ENCODE data around the gene AFF3. TPM values are rescaled to one million over a fixed set of nuclear protein-coding genes. Genes with fewer than 3 reads are reported as not detected.

AFF3 gene
- total RNA-seq, 1 experiment from 2014 or later = not detected

DNA sequence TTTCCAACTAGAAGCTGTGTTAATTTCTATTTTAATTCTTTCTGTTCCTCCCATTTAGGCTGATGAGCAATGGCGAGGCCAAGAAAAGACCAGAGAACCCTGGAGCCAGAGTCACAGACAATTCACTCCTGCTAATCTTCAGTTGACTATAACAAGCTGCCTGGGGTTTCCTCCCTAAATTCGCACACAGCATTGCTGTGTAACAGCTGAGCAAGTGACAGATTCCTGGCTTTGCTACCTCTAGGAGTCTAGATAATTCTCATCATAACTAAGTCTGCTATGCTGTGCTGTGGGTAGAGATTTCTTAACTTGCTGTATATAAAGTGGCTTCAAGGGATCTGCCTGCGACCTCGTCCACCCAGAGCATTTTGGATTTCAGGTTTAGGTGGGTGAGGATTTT is 521.3 kb downstream of the AFF3 start:
- ChIA-PET POLR2A (ENCODE audit: unreplicated experiment) (no interaction called here), CTCF (no interaction called here)
- no peak overlapping the region for H3K4me3 ChIP-seq
- H4K20me1 ChIP-seq (ENCODE audit: insufficient read depth) = no peaks in the 10 kb centered on the region
- TF ChIP-seq EZH2 (IDR thresholded peaks at IDR 0.05; ENCODE audit: low read depth) (no peak), CTCF (conservative IDR thresholded peaks at IDR 0.05) (no peak)
- intact Hi-C loops (cut with micrococcal nuclease; ENCODE audit: unreplicated experiment) = no loop called here
- no TSS peak for BruUV-seq (replicated peaks)
- H3K36me3 ChIP-seq (ENCODE audit: low read depth) = no peaks in the 10 kb centered on the region
- H3K27me3 ChIP-seq (ENCODE audit: insufficient read depth, low read depth) = peaks cover 96% of the 10 kb centered on the region
- no peaks in the 10 kb centered on the region for H3F3A ChIP-seq (ENCODE audit: insufficient read depth, low read depth)
- H3K79me2 ChIP-seq (ENCODE audit: low read depth) = no peaks in the 10 kb centered on the region
- H3K4me2 ChIP-seq = no peak overlapping the region
- no peak for DNase-seq
- H3K9me3 ChIP-seq (ENCODE audit: insufficient read depth, low read depth) = no peaks in the 10 kb centered on the region
- no peaks in the 10 kb centered on the region for H3K4me1 ChIP-seq (replicated peaks; ENCODE audit: insufficient read depth)
- no peaks in the 10 kb centered on the region for H3K9me2 ChIP-seq (ENCODE audit: insufficient read depth)
- H2AFZ ChIP-seq = no peak overlapping the region
- H3K27ac ChIP-seq = no peak overlapping the region

- POLR2A ChIA-PET (ENCODE audit: unreplicated experiment) = no interaction called here
- H3K79me2 ChIP-seq (ENCODE audit: low read depth) = no peaks in the 10 kb centered on the region
- no peak for TF ChIP-seq EZH2 (IDR thresholded peaks at IDR 0.05; ENCODE audit: low read depth)
- no peak for TF ChIP-seq CTCF (conservative IDR thresholded peaks at IDR 0.05)
- DNase-seq = no peak
- H3K4me3 ChIP-seq = no peak overlapping the region
- no TSS peak for BruUV-seq (replicated peaks)
- no peaks in the 10 kb centered on the region for H3K9me2 ChIP-seq (ENCODE audit: insufficient read depth)
- intact Hi-C loops (cut with micrococcal nuclease; ENCODE audit: unreplicated experiment) = no loop called here
- no peak overlapping the region for H3K27ac ChIP-seq
- no peak overlapping the region for H3K4me2 ChIP-seq
- H3K36me3 ChIP-seq (ENCODE audit: low read depth) = no peaks in the 10 kb centered on the region
- no peak overlapping the region for H2AFZ ChIP-seq
- no peaks in the 10 kb centered on the region for H4K20me1 ChIP-seq (ENCODE audit: insufficient read depth)
- no peaks in the 10 kb centered on the region for H3K4me1 ChIP-seq (replicated peaks; ENCODE audit: insufficient read depth)
- no peaks in the 10 kb centered on the region for H3F3A ChIP-seq (ENCODE audit: insufficient read depth, low read depth)
- H3K9me3 ChIP-seq (ENCODE audit: insufficient read depth, low read depth) = no peaks in the 10 kb centered on the region
- H3K27me3 ChIP-seq (ENCODE audit: insufficient read depth, low read depth) = peaks cover 94% of the 10 kb centered on the region
- CTCF ChIA-PET = interaction anchor here (0.6 kb wide), 1 partner anchor 21 kb away, joined by 3 read pairs; no protein-coding TSS in a partner anchor
These were observed 523.2 kb downstream of the AFF3 start for GRCh38 chr2:99619151-99619550.

DNA sequence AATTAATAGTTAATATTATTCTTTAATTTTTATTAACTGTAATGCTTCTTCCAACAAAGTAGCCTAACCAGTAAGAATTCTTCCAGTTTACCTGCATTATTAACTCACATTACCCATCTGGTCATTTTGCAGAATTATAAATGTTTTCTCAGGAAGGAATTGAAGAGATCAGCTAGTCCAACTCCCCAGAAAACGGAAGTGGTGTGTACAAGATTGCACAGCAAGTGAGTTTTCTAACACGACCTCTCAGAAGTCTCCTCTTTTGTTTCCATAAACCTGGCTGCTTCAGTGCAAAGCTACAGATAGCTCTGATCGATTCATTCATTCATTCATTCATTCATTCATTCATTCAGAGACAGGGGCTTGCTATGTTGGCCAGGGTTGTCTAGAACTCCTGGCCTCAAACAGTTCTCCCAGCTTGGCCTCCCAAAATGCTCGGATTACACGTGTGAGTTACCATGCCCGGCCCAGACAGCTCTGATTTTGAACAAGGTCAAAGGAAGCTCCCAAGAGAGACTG is 523.8 kb downstream of the AFF3 start:
- ChIA-PET CTCF (interaction anchor here (0.6 kb wide), 1 partner anchor 22 kb away, joined by 3 read pairs; no protein-coding TSS in a partner anchor), POLR2A (ENCODE audit: unreplicated experiment) (no interaction called here)
- Histone ChIP-seq H3K4me3 (no peak overlapping the region), H3K36me3 (ENCODE audit: low read depth) (no peaks in the 10 kb centered on the region), H3K4me2 (no peak overlapping the region), H3K9me2 (ENCODE audit: insufficient read depth) (no peaks in the 10 kb centered on the region), H3K79me2 (ENCODE audit: low read depth) (no peaks in the 10 kb centered on the region), H3K27me3 (ENCODE audit: insufficient read depth, low read depth) (peaks cover 94% of the 10 kb centered on the region), H3K9me3 (ENCODE audit: insufficient read depth, low read depth) (no peaks in the 10 kb centered on the region), H3K4me1 (replicated peaks; ENCODE audit: insufficient read depth) (no peaks in the 10 kb centered on the region), H4K20me1 (ENCODE audit: insufficient read depth) (no peaks in the 10 kb centered on the region), H3K27ac (no peak overlapping the region), H2AFZ (no peak overlapping the region), H3F3A (ENCODE audit: insufficient read depth, low read depth) (no peaks in the 10 kb centered on the region)
- no peak for DNase-seq
- intact Hi-C loops (cut with micrococcal nuclease; ENCODE audit: unreplicated experiment) = no loop called here
- TF ChIP-seq CTCF (conservative IDR thresholded peaks at IDR 0.05) (no peak), EZH2 (IDR thresholded peaks at IDR 0.05; ENCODE audit: low read depth) (no peak)
- no TSS peak for BruUV-seq (replicated peaks)

Measured in PC-9 (cell line).